ENCODE measurements around the gene GDE1. TPM values are rescaled to one million over a fixed set of nuclear protein-coding genes. Genes with fewer than 3 reads are reported as not detected.

GDE1 gene
- polyA plus RNA-seq, 2 of the 4 experiments (the other 2 are of a cell fraction) = 54.9 to 85.2 TPM

DNA sequence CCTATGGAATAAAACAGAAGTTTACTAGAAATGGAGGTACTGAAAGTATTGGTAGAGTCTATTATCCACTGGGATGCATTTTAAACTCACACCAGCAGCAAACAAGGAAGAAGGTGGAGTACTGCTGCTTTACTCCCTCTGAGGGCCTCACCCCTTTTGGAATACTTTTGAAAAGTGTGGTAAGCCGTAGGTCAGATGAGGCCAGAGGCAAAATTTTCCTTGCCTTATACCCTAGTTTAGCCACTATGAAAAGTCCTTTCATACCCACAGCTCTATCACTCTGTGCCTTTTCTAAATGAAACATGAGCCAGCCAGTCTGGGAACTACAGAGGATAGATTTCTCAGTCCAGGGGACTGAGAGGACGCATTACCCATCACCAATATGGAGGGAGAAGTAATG, 14.0 kb downstream of the GDE1 start:
- WGBS (ENCODE audit: missing lambda C conversion rate) = 96% methylated on average over 2 of the region's 2 CpGs
- CTCF ChIA-PET = interaction anchor here (0.5 to 2.7 kb wide), 4 partner anchors 48 to 421 kb away, joined by 3 to 12 read pairs (median 4); partner anchors contain the start of gene VPS35L
- POLR2A ChIA-PET = no interaction called here
- DNase-seq (ENCODE audit: low read depth in 1 of 2, low spot score in 1 of 2) (no peak), ATAC-seq (peak in 1 of 2 experiments; percentile 47; a peak in 1 of 6 replicates), FAIRE-seq (no peak)
- no peak overlapping the region for H3K4me2 ChIP-seq
- H3K4me1 ChIP-seq = no peaks in the 10 kb centered on the region
- TF ChIP-seq RARB (CRISPR knock-in tag; IDR thresholded peaks at IDR 0.05) (no peak), ZSCAN20 (CRISPR knock-in tag; IDR thresholded peaks at IDR 0.05) (no peak)
- H3K27ac ChIP-seq = no peak overlapping the region
- H3K4me3 ChIP-seq = no peak overlapping the region
- H3K9me3 ChIP-seq = no peaks in the 10 kb centered on the region

DNA sequence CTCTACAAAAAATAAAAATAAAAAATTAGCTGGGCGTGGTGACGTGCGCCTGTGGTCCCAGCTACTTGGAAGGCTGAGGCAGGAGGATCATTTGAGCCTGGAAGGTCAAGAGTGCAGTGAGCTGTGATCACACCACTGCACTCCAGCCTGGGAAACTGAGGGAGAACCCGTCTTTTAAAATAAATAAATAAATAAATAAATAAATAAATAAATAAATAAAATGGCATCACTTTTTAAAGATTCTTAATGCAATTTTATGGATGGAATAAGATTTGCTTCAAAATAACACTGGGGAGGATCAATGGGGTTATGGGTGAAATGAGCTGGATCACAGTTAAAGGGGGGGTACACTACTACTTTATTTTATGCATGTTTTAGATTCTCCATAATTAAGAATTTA, 14.9 kb downstream of the GDE1 start:
- ChIA-PET POLR2A (no interaction called here), CTCF (interaction anchor here (0.7 to 2.7 kb wide), 5 partner anchors 14 to 435 kb away, joined by 3 to 12 read pairs (median 4); no protein-coding TSS in a partner anchor)
- 90% methylated on average over 4 of the region's 4 CpGs for WGBS (ENCODE audit: missing lambda C conversion rate)
- Histone ChIP-seq H3K9me3 (no peaks in the 10 kb centered on the region), H3K4me1 (no peaks in the 10 kb centered on the region), H3K4me2 (no peak overlapping the region), H3K4me3 (no peak overlapping the region), H3K27ac (no peak overlapping the region)
- no peak for TF ChIP-seq EP300 (IDR thresholded peaks at IDR 0.05)
- TF ChIP-seq CHD2 (IDR thresholded peaks at IDR 0.05; ENCODE audit: low read length, partially characterized antibody) = no peak
- TF ChIP-seq ZC3H11A (IDR thresholded peaks at IDR 0.05) = peak; percentile 86
- no peak for TF ChIP-seq MYC (IDR thresholded peaks at IDR 0.05; ENCODE audit: borderline replicate concordance, low read length)
- TF ChIP-seq FOSB (CRISPR knock-in tag; IDR thresholded peaks at IDR 0.05) = no peak
- no peak for FAIRE-seq
- ATAC-seq = no peak
- DNase-seq (ENCODE audit: low read depth in 1 of 2, low spot score in 1 of 2) = no peak

DNA sequence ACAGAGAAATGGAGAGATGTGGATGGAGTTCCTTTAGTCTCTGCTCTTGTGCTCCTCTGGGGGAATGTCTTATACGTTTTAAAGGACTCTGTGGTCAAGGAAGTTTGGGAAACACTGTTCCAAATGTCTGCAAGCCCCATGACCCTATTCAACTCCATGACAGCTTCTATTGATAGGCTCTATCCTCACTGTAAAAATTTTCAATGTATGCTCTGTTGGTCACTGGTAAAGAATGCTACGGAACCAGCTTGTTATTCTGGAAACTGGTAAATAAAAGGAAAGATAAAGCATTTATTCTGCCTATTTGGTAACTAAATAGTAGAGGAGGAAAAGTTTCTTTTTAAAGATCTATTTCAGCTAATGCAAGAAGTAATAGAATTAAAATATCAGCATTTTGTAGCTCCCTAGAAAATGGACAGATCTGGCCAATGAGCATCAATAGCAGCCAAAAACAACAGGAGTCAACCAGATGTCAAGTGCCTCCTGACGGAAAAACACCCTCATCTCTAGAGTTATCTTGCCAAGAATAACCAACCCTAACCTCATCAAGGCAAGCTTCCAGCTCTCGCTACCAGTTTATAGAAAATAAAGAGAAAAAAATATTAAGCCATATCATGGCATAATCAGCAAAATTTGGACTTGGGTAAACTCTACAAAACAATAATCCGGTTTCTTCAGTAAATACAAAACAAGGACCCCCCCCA, 16.1 kb downstream of the GDE1 start:
- Histone ChIP-seq H3K4me3 (no peak overlapping the region), H3K4me1 (no peaks in the 10 kb centered on the region), H3K27ac (no peak overlapping the region), H3K4me2 (no peak overlapping the region), H3K9me3 (no peaks in the 10 kb centered on the region)
- FAIRE-seq (no peak), ATAC-seq (no peak), DNase-seq (ENCODE audit: low read depth in 1 of 2, low spot score in 1 of 2) (no peak)
- ChIA-PET CTCF (interaction anchor here (0.7 to 2.7 kb wide), 3 partner anchors 15 to 420 kb away, joined by 3 to 12 read pairs (median 3); no protein-coding TSS in a partner anchor), POLR2A (no interaction called here)
- 89% methylated on average over 5 of the region's 5 CpGs for WGBS (ENCODE audit: missing lambda C conversion rate)
- no peak for TF ChIP-seq RFX5 (IDR thresholded peaks at IDR 0.05)
- no peak for TF ChIP-seq HOXB5 (CRISPR knock-in tag; IDR thresholded peaks at IDR 0.05)
- no peak for TF ChIP-seq FOSL2 (IDR thresholded peaks at IDR 0.05)
- no peak for TF ChIP-seq FOSL2 (CRISPR knock-in tag; IDR thresholded peaks at IDR 0.05)
- no peak for TF ChIP-seq JUNB (IDR thresholded peaks at IDR 0.05)
- TF ChIP-seq HOXB13 (CRISPR knock-in tag; IDR thresholded peaks at IDR 0.05; ENCODE audit: low read depth) = no peak
- TF ChIP-seq, protein P1, sequence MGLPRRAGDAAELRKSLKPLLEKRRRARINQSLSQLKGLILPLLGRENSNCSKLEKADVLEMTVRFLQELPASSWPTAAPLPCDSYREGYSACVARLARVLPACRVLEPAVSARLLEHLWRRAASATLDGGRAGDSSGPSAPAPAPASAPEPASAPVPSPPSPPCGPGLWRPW (IDR thresholded peaks at IDR 0.05) = no peak
- no peak for TF ChIP-seq PHF8 (IDR thresholded peaks at IDR 0.05; ENCODE audit: borderline replicate concordance, low read depth)
- TF ChIP-seq CBX2 (IDR thresholded peaks at IDR 0.05; ENCODE audit: borderline replicate concordance, low read depth) = no peak
- TF ChIP-seq, protein P2, sequence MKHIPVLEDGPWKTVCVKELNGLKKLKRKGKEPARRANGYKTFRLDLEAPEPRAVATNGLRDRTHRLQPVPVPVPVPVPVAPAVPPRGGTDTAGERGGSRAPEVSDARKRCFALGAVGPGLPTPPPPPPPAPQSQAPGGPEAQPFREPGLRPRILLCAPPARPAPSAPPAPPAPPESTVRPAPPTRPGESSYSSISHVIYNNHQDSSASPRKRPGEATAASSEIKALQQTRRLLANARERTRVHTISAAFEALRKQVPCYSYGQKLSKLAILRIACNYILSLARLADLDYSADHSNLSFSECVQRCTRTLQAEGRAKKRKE (CRISPR knock-in tag; IDR thresholded peaks at IDR 0.05; ENCODE audit: low read depth) = no peak
- no peak for TF ChIP-seq TP53 (CRISPR knock-in tag; IDR thresholded peaks at IDR 0.05)
- no peak for TF ChIP-seq KDM5A (IDR thresholded peaks at IDR 0.05)
- TF ChIP-seq, protein P3, sequence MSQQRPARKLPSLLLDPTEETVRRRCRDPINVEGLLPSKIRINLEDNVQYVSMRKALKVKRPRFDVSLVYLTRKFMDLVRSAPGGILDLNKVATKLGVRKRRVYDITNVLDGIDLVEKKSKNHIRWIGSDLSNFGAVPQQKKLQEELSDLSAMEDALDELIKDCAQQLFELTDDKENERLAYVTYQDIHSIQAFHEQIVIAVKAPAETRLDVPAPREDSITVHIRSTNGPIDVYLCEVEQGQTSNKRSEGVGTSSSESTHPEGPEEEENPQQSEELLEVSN (IDR thresholded peaks at IDR 0.05; ENCODE audit: borderline replicate concordance, low read depth) = no peak

Data from A549 (cell line).